Measurements from ENCODE around the gene GPR137.
A peak's percentile ranks its signal among the peaks of the same experiment; 100 is the strongest.

Gene GPR137

GRCh38 chr11:64317961-64318765, 32.5 kb downstream of the GPR137 start, which contains the start of gene PRDX5:
Gene PRDX5 (plus strand): TSS chr11:64318121. CDS start chr11:64318216, 95 bp downstream.
- in situ Hi-C loops (cut with MboI; ENCODE audit: low pct_unique_long_range_greater_than_20kb, low sequenced_read_pairs, unreplicated experiment): no loop called here
- peak; percentile 97 for DNase-seq (ENCODE audit: low spot score)
- peak; percentile 72 for TF ChIP-seq CTCF (IDR thresholded peaks at IDR 0.05; ENCODE audit: extremely low read depth, insufficient read depth, missing control alignments)

- no peak for TF ChIP-seq CTCF (IDR thresholded peaks at IDR 0.05; ENCODE audit: extremely low read depth, insufficient read depth, missing control alignments)
- in situ Hi-C loops (cut with MboI; ENCODE audit: low pct_unique_long_range_greater_than_20kb, low sequenced_read_pairs, unreplicated experiment): no loop called here
- no peak for DNase-seq (ENCODE audit: low spot score)
These were observed 33.4 kb downstream of the GPR137 start for GRCh38 chr11:64318766-64319761.

- in situ Hi-C loops (cut with MboI; ENCODE audit: low pct_unique_long_range_greater_than_20kb, low sequenced_read_pairs, unreplicated experiment): no loop called here
- no peak for DNase-seq (ENCODE audit: low spot score)
- no peak for TF ChIP-seq CTCF (IDR thresholded peaks at IDR 0.05; ENCODE audit: extremely low read depth, insufficient read depth, missing control alignments)
These were observed 34.9 kb downstream of the GPR137 start for GRCh38 chr11:64320556-64320955.

GRCh38 chr11:64321026-64321425, 35.4 kb downstream of the GPR137 start:
- no peak for DNase-seq (ENCODE audit: low spot score)
- TF ChIP-seq CTCF (IDR thresholded peaks at IDR 0.05; ENCODE audit: extremely low read depth, insufficient read depth, missing control alignments): no peak
- in situ Hi-C loops (cut with MboI; ENCODE audit: low pct_unique_long_range_greater_than_20kb, low sequenced_read_pairs, unreplicated experiment): no loop called here

- DNase-seq (ENCODE audit: low spot score): no peak
- no peak for TF ChIP-seq CTCF (IDR thresholded peaks at IDR 0.05; ENCODE audit: extremely low read depth, insufficient read depth, missing control alignments)
- in situ Hi-C loops (cut with MboI; ENCODE audit: low pct_unique_long_range_greater_than_20kb, low sequenced_read_pairs, unreplicated experiment): no loop called here
These were observed 35.9 kb downstream of the GPR137 start for GRCh38 chr11:64321533-64321932.

GRCh38 chr11:64322925-64323260, 37.2 kb downstream of the GPR137 start:
- no peak for DNase-seq (ENCODE audit: low spot score)
- in situ Hi-C loops (cut with MboI; ENCODE audit: low pct_unique_long_range_greater_than_20kb, low sequenced_read_pairs, unreplicated experiment): no loop called here

More at GRCh38 chr11:64322925-64323260, 37.2 kb downstream of the GPR137 start:
- no peak for TF ChIP-seq CTCF (IDR thresholded peaks at IDR 0.05; ENCODE audit: extremely low read depth, insufficient read depth, missing control alignments)
